NCI-H774 (cell line): ENCODE data around the gene SCYGR2.

Experiments used
- DNase-seq: peaks from one replicate; lab custom pipeline; 2025; lab: John Stamatoyannopoulos, UW

Gene SCYGR2

DNA sequence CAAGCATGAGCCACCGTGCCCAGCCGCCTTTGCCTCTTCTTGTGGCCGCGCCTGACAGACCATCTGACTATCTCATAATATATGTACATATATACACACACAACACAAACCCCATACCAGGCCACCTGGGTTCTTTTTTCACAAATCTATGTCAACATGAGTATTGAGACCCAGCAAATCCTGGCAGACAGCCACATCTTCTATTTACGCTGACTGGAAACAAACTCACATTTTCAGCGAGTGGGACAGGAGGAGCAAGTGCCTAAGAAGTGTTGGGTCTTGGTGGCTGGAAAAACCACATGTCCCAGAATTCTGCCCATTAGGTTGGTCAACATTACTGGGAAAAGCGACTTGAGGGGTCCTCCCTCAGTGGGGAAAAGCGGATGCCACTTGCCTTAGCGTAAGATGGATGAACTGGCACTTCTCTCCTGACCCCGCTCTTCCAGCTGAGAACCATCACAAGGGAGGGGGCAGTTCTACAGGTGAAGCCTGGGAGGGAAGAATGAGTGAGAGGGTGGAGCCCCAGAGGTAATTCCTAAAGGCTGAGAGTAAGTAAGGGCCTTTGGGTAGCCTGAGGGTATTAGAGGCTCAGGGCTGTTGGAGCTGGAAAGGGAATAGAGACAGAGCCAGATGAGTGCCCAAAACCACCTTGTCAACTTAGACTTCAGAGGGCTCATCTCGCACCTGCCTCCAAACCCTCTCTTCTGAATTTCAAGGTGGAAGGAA lies 14.0 kb downstream of the SCYGR2 start:
- DNase-seq: peak; percentile 35

DNA sequence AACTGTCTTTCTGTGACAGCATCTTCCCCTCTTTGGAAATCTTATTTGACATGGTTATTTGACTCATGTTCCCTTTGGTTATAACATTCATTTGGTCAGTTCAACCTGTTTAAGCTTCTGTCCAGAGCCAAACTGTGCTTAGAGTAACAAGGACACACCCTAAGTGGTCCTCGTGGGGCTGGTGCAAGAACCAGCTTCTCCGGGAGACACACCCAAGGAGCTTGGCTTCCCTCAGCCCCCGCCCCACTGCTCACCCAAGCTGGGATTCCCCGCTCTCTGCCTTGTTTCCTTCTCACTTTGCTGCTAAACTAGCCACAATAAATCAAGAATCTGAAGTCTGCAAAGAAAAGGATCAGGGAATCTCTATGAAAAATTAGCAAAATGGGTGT lies 14.6 kb downstream of the SCYGR2 start:
- DNase-seq: no peak

DNA sequence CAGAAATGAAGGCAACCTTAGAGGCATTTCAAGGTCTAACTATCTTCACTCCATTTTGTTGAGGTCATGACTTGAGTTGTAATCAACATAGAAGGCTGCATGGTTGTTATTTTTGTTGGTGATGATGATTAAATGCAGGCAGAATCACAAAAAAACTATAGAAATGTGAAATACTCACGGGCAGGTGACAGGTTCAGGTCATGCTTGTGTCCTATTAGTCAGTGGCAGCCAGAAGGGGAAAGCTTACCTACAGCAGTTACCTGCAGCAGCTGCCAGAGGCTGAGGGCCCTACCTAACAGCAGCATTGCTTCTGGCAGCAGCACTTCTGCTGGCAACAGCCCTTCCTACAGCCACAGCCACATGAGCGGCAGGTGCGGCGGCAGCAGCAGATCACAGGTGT lies 15.6 kb downstream of the SCYGR2 start:
- no peak for DNase-seq

DNA sequence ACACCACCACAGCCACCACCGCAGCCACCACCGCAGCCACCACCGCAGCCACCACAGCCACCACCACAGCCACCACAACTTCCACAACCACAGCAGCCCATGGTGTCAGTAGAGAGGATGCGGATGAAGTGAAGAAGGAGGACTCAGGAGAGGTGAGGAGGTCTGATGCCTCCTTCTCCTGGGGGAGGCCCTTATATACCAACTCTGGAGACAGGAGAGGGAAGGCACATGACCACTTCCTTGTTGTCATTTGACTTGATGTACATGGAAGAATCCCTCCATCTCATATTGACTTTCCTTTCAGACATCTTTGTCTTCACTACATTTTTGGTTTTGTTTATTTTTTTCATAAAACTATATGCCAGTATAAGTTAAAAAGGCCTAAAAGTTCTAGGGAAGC lies 16.0 kb downstream of the SCYGR2 start, which contains the start of gene SCYGR3:
Gene SCYGR3 (minus strand): TSS at position 101 of the 400 bp plus-strand sequence. CDS start 0 bp downstream, at position 101.
- no peak for DNase-seq

DNA sequence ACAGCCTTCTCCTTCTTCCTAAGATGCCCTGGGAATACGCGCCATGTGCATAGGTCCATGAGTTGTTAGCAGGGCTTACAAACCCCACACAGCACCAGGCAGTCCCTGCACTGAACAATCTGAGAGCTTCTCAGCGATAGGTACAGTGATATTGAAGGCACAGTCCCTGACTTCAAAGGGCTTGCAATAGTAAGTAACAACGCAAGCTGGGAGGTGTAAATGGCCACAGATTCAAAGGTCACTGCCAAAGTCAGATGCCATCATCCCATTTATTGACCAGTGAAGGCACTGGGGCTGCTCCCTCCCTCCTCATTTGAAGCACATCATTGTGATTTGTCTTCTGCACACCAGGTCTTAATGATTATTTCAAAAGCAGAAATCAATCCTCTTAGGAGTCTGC lies 16.5 kb downstream of the SCYGR2 start:
- DNase-seq: no peak

DNA sequence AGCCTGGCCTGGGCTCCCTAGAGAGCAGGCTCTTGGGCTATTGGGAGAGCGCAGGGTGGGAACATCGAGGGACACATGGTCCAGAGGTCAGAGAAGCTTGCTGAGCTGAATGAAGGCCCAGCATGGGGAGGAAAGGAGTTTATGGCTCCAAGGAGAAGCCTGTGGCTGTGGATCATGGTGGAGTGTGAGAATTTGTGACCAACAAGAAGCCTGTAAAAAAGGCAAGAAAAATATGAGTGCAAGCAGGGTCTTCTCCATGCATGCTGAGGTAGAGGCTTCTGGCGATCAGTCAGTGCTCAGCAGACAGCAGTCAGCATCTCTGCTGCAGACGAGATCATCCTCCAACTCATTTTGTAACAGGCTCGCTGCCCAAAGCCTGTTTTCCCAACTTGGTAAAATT lies 17.2 kb downstream of the SCYGR2 start:
- DNase-seq: no peak

DNA sequence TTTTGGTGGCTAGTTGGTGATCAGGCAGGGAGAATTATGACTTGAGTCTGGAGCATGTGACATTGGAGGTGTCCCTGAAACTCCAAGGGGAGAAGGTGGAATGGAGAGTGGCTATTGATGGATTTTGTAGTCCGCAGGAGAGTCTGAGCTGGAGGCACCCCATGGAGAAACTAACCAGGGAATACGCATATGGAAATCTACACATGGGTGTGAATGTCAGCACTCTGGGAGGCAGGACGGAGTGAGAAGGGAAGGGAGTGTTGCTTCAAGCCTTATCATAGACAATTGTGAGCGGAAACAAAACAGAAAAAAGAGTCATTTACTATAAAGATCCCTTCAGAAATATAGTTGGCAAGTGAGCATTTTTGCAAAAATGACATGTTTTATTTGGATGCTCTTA lies 17.9 kb downstream of the SCYGR2 start:
- no peak for DNase-seq

DNA sequence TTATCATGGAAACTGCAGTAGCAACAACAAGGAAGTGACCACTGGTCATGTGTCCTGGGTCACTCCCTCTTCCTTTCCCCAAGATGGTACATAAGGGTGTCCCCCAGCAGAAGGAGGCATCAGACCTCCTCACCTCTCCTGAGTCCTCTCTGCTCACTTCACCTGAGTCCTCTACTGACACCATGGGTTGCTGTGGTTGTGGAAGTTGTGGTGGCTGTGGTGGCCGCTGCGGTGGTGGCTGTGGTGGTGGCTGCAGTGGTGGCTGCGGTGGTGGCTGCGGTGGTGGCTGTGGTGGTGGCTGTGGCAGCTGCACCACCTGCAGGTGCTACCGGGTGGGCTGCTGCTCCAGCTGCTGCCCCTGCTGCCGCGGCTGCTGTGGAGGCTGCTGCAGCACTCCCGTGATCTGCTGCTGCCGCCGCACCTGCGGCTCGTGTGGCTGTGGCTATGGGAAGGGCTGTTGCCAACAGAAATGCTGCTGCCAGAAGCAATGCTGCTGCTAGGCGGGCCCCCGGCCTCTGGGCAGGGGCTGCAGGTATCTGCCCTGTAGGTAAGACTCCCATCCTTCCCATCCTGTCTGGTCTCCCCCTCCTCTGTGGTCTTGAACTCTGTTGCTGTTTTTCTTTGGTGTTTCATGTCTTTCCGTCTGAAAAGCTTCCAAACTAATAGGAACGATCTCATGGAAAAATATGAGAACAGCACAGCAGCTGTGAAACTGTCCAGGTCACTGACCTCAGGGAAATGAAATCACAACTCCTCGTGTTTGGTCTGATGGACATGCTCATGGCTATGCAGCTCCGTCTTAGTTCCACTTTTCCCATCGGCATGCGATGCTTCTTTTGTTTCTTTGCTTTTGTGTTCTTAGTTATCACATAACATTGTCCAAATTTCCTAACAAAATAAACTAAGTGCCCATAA lies 18.9 kb downstream of the SCYGR2 start, which contains the start of gene SCYGR4:
Gene SCYGR4 (plus strand): TSS at position 183 of the 915 bp plus-strand sequence. CDS start 0 bp downstream, at position 183.
- DNase-seq: no peak

DNA sequence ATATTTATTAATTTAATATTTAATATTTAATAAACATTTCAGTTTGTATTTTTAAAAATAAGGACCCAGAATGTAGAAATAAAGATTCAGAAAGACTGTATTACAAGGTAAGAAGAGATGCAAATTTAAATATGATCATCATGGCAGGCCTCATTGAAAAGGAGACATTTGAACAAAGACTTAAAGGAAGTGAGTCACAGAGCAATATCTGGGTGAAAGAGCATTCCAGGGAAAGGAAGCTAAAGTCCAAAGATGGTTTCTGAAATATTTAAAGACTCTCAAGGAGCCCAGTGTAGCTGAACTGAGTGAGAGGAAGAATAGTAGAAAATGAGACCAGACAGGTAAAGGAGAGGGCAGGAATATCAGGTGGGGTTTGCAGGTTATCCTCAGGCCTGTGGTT lies 24.5 kb downstream of the SCYGR2 start:
- no peak for DNase-seq

DNA sequence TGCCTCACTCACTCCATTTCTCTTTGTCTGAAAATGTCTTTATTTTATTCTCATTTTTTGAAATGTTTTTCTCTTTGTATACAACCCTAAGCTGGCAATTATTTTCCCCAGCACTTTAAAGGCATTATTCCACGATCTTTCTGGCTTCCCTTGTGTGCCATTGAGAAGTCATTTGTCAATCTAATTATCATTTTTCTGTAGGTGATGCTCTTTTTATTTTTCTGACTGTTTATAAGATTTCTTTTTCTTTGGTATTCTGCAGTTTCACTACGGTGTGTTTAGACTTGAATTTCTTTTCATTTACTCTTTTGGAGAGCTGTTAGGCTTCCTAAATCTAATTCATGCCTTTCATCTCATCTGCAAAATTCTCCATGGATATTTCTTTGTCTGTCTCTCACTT lies 26.7 kb downstream of the SCYGR2 start:
- no peak for DNase-seq

DNA sequence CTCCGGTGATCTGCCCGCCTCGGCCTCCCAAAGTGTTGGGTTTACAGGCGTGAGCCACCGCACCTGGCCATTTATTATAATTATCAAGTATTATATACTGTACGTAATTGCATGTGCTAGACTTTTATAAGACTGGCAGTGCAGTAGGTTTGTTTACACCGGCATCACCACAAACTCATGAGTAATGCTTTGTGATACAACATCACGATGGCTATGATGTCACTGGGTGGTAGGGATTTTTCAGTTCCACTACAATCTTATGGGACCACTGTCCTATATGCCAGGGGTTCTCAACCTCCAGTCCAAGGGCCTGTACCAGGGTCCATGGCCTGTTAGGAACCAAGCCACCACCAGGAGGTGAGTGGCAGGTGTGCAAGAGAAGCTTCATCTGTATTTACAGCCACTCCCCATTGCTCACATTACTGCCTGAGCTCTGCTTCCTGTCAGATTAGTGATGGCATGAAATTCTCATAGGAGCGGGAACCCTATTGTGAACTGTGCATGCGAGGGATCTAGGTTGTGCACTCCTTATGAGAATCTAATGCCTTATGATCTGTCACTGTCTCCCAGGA lies 28.0 kb downstream of the SCYGR2 start:
- DNase-seq: no peak

DNA sequence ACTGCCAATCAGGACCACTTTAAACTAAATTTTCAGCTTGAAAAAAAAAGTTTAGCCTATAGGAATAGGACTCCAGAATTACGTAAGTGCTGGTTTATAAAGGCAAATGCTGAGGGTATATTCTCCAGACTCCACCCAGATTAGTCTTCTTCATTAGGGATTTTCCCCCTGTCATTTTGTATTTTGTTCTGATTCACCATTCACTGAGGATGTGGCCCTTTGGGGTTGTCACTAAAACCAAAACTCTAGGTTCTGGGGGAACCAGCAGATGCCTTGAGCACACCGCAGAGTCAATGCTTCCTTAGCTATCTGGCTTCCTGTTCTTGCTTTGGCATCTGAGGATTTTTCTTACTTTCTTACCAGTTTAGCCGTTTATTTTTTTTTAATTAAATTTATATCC lies 29.1 kb downstream of the SCYGR2 start:
- no peak for DNase-seq

DNA sequence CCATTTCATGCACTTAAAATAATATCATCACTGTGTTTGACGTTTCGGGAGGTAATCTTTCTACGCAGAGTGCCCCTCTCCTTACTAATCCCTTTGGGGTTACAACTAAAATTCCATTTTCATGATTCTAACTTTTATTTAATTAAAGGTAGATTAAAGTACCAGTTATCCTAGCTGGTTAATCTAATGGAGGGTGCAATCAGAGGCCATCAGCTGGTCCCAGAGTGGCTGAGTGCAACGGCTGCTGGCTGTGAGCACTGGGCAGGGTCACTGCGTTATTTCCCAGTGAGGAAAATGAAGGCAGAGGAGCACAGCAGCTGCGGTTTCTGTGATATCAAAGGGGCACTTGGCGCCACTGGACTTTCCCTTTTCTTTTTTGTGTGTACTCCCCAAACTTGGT lies 30.7 kb downstream of the SCYGR2 start:
- no peak for DNase-seq

DNA sequence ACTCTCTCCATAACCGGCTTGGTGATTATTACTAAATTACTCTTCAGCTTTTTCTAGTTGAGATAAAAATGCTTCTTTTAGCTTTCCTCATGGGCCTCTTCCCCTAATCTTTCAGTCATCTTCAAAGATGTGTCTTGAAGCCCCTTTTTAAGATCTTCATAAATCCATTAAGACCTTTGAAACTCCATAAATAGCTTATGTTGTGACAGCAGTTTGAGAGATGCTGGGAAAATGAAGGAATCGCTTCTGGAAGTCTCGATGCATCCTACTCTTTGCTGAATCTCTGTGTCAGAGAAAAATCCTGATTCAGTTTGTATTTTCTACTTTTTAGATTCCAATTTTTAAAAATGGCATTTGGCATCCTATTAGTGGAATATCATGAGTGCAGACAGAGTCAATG lies 31.6 kb downstream of the SCYGR2 start:
- no peak for DNase-seq

DNA sequence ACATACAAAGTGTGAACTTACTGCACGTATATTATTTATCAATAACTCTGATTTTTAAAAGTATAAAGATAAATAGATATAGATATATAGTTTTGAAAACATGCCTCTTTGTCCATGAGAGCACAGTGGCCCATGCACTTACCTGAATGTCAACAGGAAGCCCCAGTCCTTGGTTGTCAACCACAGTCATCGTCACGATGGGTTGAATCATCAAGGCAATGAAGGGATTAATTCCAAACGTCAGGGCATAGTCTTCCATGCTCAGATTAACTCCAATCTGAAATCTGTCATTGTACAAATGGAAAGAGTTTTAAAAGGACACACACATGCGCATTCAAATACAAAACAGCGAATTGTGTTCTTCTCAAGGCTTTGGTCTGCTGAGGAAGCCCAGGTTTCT lies 34.1 kb downstream of the SCYGR2 start:
- no peak for DNase-seq

DNA sequence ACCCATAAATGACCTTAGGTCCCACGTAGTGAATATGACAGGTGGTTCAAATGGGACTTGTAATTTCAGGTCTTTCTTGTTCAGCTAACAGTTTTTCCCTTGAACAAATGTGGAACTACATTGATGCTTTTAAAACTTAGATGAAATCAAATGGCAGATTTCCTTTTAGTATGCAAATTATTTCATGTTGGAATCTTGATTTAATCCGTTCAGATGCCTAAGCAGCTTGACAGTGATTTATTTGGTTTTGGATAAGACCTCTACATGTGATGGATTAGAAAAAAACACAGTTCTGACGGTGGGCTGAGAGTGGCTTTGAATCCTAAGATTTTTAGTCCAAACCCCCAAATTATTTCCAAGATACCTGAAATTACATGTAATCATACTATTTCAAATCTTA lies 35.5 kb downstream of the SCYGR2 start:
- no peak for DNase-seq

DNA sequence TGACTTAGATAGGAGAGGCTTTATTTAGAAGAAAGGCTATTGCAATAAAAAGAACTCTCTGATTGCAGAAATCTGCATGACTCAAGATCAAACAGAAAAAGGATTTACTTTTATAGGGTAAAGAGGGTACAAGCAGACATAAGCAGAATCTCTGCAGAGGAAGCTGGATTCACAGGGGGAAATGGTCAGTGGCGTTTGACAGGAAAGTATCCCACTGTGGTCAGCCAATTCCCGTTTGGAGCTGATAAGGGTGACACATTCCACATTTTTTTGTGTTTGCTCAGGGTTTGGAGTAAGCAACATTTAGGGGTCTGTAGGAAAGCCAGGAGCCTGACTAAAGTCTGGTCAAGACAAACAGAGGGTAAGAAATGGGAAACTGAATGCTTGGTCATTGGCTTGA lies 44.0 kb downstream of the SCYGR2 start:
- no peak for DNase-seq

DNA sequence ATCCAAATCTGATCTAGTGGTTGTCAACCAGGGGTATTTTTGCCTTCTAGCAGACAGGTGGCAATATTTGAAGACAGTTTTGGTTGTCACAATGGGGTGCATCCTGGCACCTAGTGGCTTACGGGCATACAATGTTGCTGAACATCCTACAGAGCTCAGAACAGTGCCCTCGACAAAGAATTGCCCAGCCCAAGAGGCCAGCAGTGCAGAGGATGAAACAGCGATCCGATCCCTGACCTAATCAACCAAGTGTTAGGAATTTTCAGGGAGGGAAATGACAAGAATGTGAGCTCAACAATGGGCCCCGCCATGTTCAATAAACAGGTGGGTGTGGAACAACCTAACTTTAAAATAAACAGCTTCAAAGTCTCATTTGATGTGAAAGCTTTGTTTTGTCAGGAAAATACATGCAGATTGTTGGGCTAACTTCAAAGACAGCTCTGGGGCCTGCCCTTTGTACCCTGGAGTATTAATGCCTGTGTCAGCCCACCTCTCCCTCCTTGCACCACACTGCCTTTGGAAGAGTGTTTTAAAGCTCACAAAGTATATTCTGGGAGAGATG lies 45.4 kb downstream of the SCYGR2 start:
- no peak for DNase-seq
